ENCODE data around the gene FAM171A1.

FAM171A1 gene

GRCh38 chr10:15365692-15366091 is 5.4 kb downstream of the FAM171A1 start:
- Histone ChIP-seq H3K79me1 (ENCODE audit: low read depth, low read length) (no peaks in the 10 kb centered on the region), H3K4ac (ENCODE audit: low read length) (no peak overlapping the region), H3K23ac (ENCODE audit: low read depth, low read length, poor library complexity) (no peak overlapping the region), H2BK5ac (ENCODE audit: low read length) (no peak overlapping the region), H3K4me1 (ENCODE audit: control insufficient read depth in 2 of 2, insufficient read depth in 1 of 2, low read depth in 1 of 2, low read length in 2 of 2) (peaks cover 7 to 9% of the 10 kb centered on the region in 2 donors), H2AK5ac (ENCODE audit: low read depth, low read length) (no peak overlapping the region), H3K9ac (ENCODE audit: low read depth, low read length, poor library complexity) (no peak overlapping the region), H3K4me3 (ENCODE audit: low read length in 2 of 2) (no peak overlapping the region), H4K91ac (ENCODE audit: low read depth, low read length, poor library complexity) (no peak overlapping the region), H3K36me3 (replicated peaks in 1 of 2; ENCODE audit: control insufficient read depth in 2 of 2, insufficient read depth in 2 of 2, low read length in 2 of 2) (peaks cover 0 to 5% of the 10 kb centered on the region in 2 donors), H3K18ac (ENCODE audit: low read length) (no peak overlapping the region), H2AFZ (ENCODE audit: low read length) (no peak overlapping the region), H2BK12ac (ENCODE audit: low read length) (no peak overlapping the region), H3K14ac (ENCODE audit: low read length) (no peak overlapping the region), H3K4me2 (ENCODE audit: insufficient read depth, low read length, poor library complexity, severe bottlenecking) (no peak overlapping the region), H3K27me3 (ENCODE audit: control insufficient read depth in 3 of 3, insufficient read depth in 3 of 3, low read depth in 1 of 3, low read length in 3 of 3) (no peaks in the 10 kb centered on the region), H3K9me3 (replicated peaks in 1 of 2; ENCODE audit: control insufficient read depth in 2 of 2, insufficient read depth in 1 of 2, low read depth in 1 of 2, low read length in 2 of 2) (peaks cover 0 to 15% of the 10 kb centered on the region in 2 donors), H3K27ac (replicated peaks; ENCODE audit: low read length) (no peak overlapping the region), H4K8ac (ENCODE audit: low read depth, low read length) (no peak overlapping the region), H2BK120ac (ENCODE audit: low read depth, low read length) (no peak overlapping the region), H2BK15ac (ENCODE audit: low read length) (no peak overlapping the region)
- DNase-seq (ENCODE audit: low spot score) = no peak
- WGBS, 2 donors (ENCODE audit: extremely low coverage in 2 of 2, insufficient read length in 2 of 2, insufficient replicate concordance in 1 of 2) = no CpG with 5 or more reads among the region's 1 CpG

- no peak overlapping the region for H3K4me3 ChIP-seq (ENCODE audit: low read length in 2 of 2)
- no CpG with 5 or more reads among the region's 4 CpGs for WGBS, 2 donors (ENCODE audit: extremely low coverage in 2 of 2, insufficient read length in 2 of 2, insufficient replicate concordance in 1 of 2)
- no peak overlapping the region for H3K4me2 ChIP-seq (ENCODE audit: insufficient read depth, low read length, poor library complexity, severe bottlenecking)
- H3K79me1 ChIP-seq (ENCODE audit: low read depth, low read length) = peaks cover 3% of the 10 kb centered on the region
- H3K4ac ChIP-seq (ENCODE audit: low read length) = no peak overlapping the region
- H3K36me3 ChIP-seq (replicated peaks in 1 of 2; ENCODE audit: control insufficient read depth in 2 of 2, insufficient read depth in 2 of 2, low read length in 2 of 2) = peaks cover 0 to 5% of the 10 kb centered on the region in 2 donors
- H3K9ac ChIP-seq (ENCODE audit: low read depth, low read length, poor library complexity) = no peak overlapping the region
- H2BK5ac ChIP-seq (ENCODE audit: low read length) = no peak overlapping the region
- H2BK12ac ChIP-seq (ENCODE audit: low read length) = no peak overlapping the region
- no peak overlapping the region for H2BK120ac ChIP-seq (ENCODE audit: low read depth, low read length)
- H2AFZ ChIP-seq (ENCODE audit: low read length) = no peak overlapping the region
- H4K91ac ChIP-seq (ENCODE audit: low read depth, low read length, poor library complexity) = no peak overlapping the region
- no peaks in the 10 kb centered on the region for H3K27me3 ChIP-seq (ENCODE audit: control insufficient read depth in 3 of 3, insufficient read depth in 3 of 3, low read depth in 1 of 3, low read length in 3 of 3)
- H3K23ac ChIP-seq (ENCODE audit: low read depth, low read length, poor library complexity) = no peak overlapping the region
- no peak overlapping the region for H3K27ac ChIP-seq (replicated peaks; ENCODE audit: low read length)
- H3K14ac ChIP-seq (ENCODE audit: low read length) = no peak overlapping the region
- no peak overlapping the region for H2AK5ac ChIP-seq (ENCODE audit: low read depth, low read length)
- no peak overlapping the region for H2BK15ac ChIP-seq (ENCODE audit: low read length)
- H3K4me1 ChIP-seq (ENCODE audit: control insufficient read depth in 2 of 2, insufficient read depth in 1 of 2, low read depth in 1 of 2, low read length in 2 of 2) = peaks cover 3 to 9% of the 10 kb centered on the region in 2 donors
- no peak for DNase-seq (ENCODE audit: low spot score)
- H3K18ac ChIP-seq (ENCODE audit: low read length) = no peak overlapping the region
- H3K9me3 ChIP-seq (replicated peaks in 1 of 2; ENCODE audit: control insufficient read depth in 2 of 2, insufficient read depth in 1 of 2, low read depth in 1 of 2, low read length in 2 of 2) = peaks cover 3 to 15% of the 10 kb centered on the region in 2 donors
- H4K8ac ChIP-seq (ENCODE audit: low read depth, low read length) = no peak overlapping the region
These were observed 7.1 kb downstream of the FAM171A1 start for GRCh38 chr10:15364001-15364400.

DNA sequence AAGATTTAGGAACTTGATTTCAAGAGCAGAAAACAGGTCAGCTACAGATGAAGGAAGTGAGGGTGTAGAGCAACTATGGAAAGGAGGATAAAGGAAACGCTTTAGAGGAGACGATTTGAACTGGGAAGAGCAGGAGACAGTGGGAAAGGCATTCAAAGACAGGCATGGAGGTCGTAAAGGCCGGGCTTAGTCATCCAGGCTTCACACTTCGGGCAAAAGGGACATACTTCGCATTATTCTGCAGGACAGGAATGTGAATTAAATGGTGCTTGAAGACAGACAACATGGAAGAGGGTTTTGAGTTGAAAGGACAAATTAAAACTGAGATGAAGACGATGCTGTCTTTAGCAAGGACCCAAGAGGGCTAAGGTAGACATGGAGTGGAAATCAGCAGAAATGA is 8.1 kb downstream of the FAM171A1 start:
- no peak for DNase-seq (ENCODE audit: low spot score)
- WGBS, 2 donors (ENCODE audit: extremely low coverage in 2 of 2, insufficient read length in 2 of 2, insufficient replicate concordance in 1 of 2) = no CpG with 5 or more reads among the region's 7 CpGs
- Histone ChIP-seq H3K4me1 (ENCODE audit: control insufficient read depth in 2 of 2, insufficient read depth in 1 of 2, low read depth in 1 of 2, low read length in 2 of 2) (peaks cover 3 to 9% of the 10 kb centered on the region in 2 donors), H2AK5ac (ENCODE audit: low read depth, low read length) (no peak overlapping the region), H2BK5ac (ENCODE audit: low read length) (no peak overlapping the region), H3K14ac (ENCODE audit: low read length) (no peak overlapping the region), H2BK120ac (ENCODE audit: low read depth, low read length) (no peak overlapping the region), H3K36me3 (replicated peaks in 1 of 2; ENCODE audit: control insufficient read depth in 2 of 2, insufficient read depth in 2 of 2, low read length in 2 of 2) (peaks cover 0 to 5% of the 10 kb centered on the region in 2 donors), H4K8ac (ENCODE audit: low read depth, low read length) (no peak overlapping the region), H2AFZ (ENCODE audit: low read length) (no peak overlapping the region), H2BK12ac (ENCODE audit: low read length) (no peak overlapping the region), H3K27ac (replicated peaks; ENCODE audit: low read length) (no peak overlapping the region), H3K4ac (ENCODE audit: low read length) (no peak overlapping the region), H3K79me1 (ENCODE audit: low read depth, low read length) (peaks cover 3% of the 10 kb centered on the region), H3K18ac (ENCODE audit: low read length) (no peak overlapping the region), H3K9me3 (replicated peaks in 1 of 2; ENCODE audit: control insufficient read depth in 2 of 2, insufficient read depth in 1 of 2, low read depth in 1 of 2, low read length in 2 of 2) (peaks cover 3 to 15% of the 10 kb centered on the region in 2 donors), H3K27me3 (ENCODE audit: control insufficient read depth in 3 of 3, insufficient read depth in 3 of 3, low read depth in 1 of 3, low read length in 3 of 3) (no peaks in the 10 kb centered on the region), H4K91ac (ENCODE audit: low read depth, low read length, poor library complexity) (no peak overlapping the region), H2BK15ac (ENCODE audit: low read length) (no peak overlapping the region), H3K4me3 (ENCODE audit: low read length in 2 of 2) (no peak overlapping the region), H3K4me2 (ENCODE audit: insufficient read depth, low read length, poor library complexity, severe bottlenecking) (no peak overlapping the region), H3K23ac (ENCODE audit: low read depth, low read length, poor library complexity) (no peak overlapping the region), H3K9ac (ENCODE audit: low read depth, low read length, poor library complexity) (no peak overlapping the region)

GRCh38 chr10:15361131-15361530 is 10.0 kb downstream of the FAM171A1 start:
- Histone ChIP-seq H3K4ac (ENCODE audit: low read length) (no peak overlapping the region), H4K91ac (ENCODE audit: low read depth, low read length, poor library complexity) (no peak overlapping the region), H2AFZ (ENCODE audit: low read length) (no peak overlapping the region), H2AK5ac (ENCODE audit: low read depth, low read length) (no peak overlapping the region), H3K9me3 (replicated peaks in 1 of 2; ENCODE audit: control insufficient read depth in 2 of 2, insufficient read depth in 1 of 2, low read depth in 1 of 2, low read length in 2 of 2) (peaks cover 3 to 15% of the 10 kb centered on the region in 2 donors), H3K4me1 (ENCODE audit: control insufficient read depth in 2 of 2, insufficient read depth in 1 of 2, low read depth in 1 of 2, low read length in 2 of 2) (peaks cover 3 to 9% of the 10 kb centered on the region in 2 donors), H3K4me3 (ENCODE audit: low read length in 2 of 2) (no peak overlapping the region), H2BK5ac (ENCODE audit: low read length) (no peak overlapping the region), H3K79me1 (ENCODE audit: low read depth, low read length) (peaks cover 3% of the 10 kb centered on the region), H3K18ac (ENCODE audit: low read length) (no peak overlapping the region), H2BK15ac (ENCODE audit: low read length) (no peak overlapping the region), H3K23ac (ENCODE audit: low read depth, low read length, poor library complexity) (no peak overlapping the region), H3K4me2 (ENCODE audit: insufficient read depth, low read length, poor library complexity, severe bottlenecking) (no peak overlapping the region), H3K9ac (ENCODE audit: low read depth, low read length, poor library complexity) (no peak overlapping the region), H2BK12ac (ENCODE audit: low read length) (no peak overlapping the region), H3K27me3 (ENCODE audit: control insufficient read depth in 3 of 3, insufficient read depth in 3 of 3, low read depth in 1 of 3, low read length in 3 of 3) (no peaks in the 10 kb centered on the region), H4K8ac (ENCODE audit: low read depth, low read length) (no peak overlapping the region), H3K36me3 (replicated peaks in 1 of 2; ENCODE audit: control insufficient read depth in 2 of 2, insufficient read depth in 2 of 2, low read length in 2 of 2) (peaks cover 0 to 5% of the 10 kb centered on the region in 2 donors), H3K27ac (replicated peaks; ENCODE audit: low read length) (no peak overlapping the region), H3K14ac (ENCODE audit: low read length) (no peak overlapping the region), H2BK120ac (ENCODE audit: low read depth, low read length) (no peak overlapping the region)
- whole genome bisulfite sequencing, 2 donors (ENCODE audit: extremely low coverage in 2 of 2, insufficient read length in 2 of 2, insufficient replicate concordance in 1 of 2) = no CpG with 5 or more reads among the region's 3 CpGs
- DNase-seq (ENCODE audit: low spot score) = no peak

All from neuronal stem cell (in vitro differentiated cells).